CD4-positive, alpha-beta T cell treated with Interleukin-15 for 4 hours (primary cell): Measurements from ENCODE around the gene ABI2.
"Not testable (repeated sequence)": the region's sequence is repeated elsewhere in the genome, so short reads cannot be mapped to it uniquely, and the experiment has no call there.

ENCODE experiments used
- DNase-seq: peaks from one replicate; pipeline ENCODE4 v3.0.0-alpha.2; 2020; ENCODE audit warnings: low spot score

The ABI2 gene

GRCh38 chr2:203359450-203359849 lies 31.3 kb downstream of the ABI2 start:
- no peak for DNase-seq

- no peak for DNase-seq
Observed at GRCh38 chr2:203360833-203361430, 32.7 kb downstream of the ABI2 start.

GRCh38 chr2:203361495-203361894 lies 33.3 kb downstream of the ABI2 start:
- DNase-seq, result no peak

GRCh38 chr2:203361922-203362321 lies 33.7 kb downstream of the ABI2 start:
- no peak for DNase-seq

- no peak for DNase-seq
Observed at GRCh38 chr2:203366639-203367466, 38.7 kb downstream of the ABI2 start.

- not testable (repeated sequence) for DNase-seq
Observed at GRCh38 chr2:203372706-203373105, 44.5 kb downstream of the ABI2 start.

GRCh38 chr2:203376173-203376572 lies 48.0 kb downstream of the ABI2 start:
- DNase-seq, result no peak

- no peak for DNase-seq
Observed at GRCh38 chr2:203379156-203379555, 51.0 kb downstream of the ABI2 start.

- DNase-seq, result no peak
Observed at GRCh38 chr2:203383038-203383437, 54.8 kb downstream of the ABI2 start.

GRCh38 chr2:203388153-203388552 lies 60.0 kb downstream of the ABI2 start:
- DNase-seq, result not testable (repeated sequence)

GRCh38 chr2:203394519-203395227 lies 66.5 kb downstream of the ABI2 start:
- DNase-seq, result no peak

GRCh38 chr2:203395858-203396257 lies 67.7 kb downstream of the ABI2 start:
- no peak for DNase-seq

- DNase-seq, result no peak
Observed at GRCh38 chr2:203396667-203397066, 68.5 kb downstream of the ABI2 start.

GRCh38 chr2:203399031-203399430 lies 70.8 kb downstream of the ABI2 start:
- DNase-seq, result no peak

GRCh38 chr2:203400805-203401585 lies 72.8 kb downstream of the ABI2 start:
- DNase-seq, result no peak

- DNase-seq, result no peak
Observed at GRCh38 chr2:203404996-203405395, 76.8 kb downstream of the ABI2 start.

- DNase-seq, result no peak
Observed at GRCh38 chr2:203407496-203407895, 79.3 kb downstream of the ABI2 start.

GRCh38 chr2:203412546-203413331 lies 84.5 kb downstream of the ABI2 start:
- DNase-seq, result no peak

- DNase-seq, result no peak
Observed at GRCh38 chr2:203413796-203414195, 85.6 kb downstream of the ABI2 start.

- DNase-seq, result no peak
Observed at GRCh38 chr2:203418271-203418670, 90.1 kb downstream of the ABI2 start.

- DNase-seq, result no peak
Observed at GRCh38 chr2:203427061-203427460, 98.9 kb downstream of the ABI2 start.
